ENCODE data around the gene RNF26. TPM values are rescaled to one million over a fixed set of nuclear protein-coding genes. Genes with fewer than 3 reads are reported as not detected.

The RNF26 gene
- total RNA-seq, 1 experiment from 2014 or later, result 45.6 TPM

GRCh38 chr11:119373921-119374631 lies 39.7 kb downstream of the RNF26 start:
- H3K9me3 ChIP-seq (ENCODE audit: control insufficient read depth in 1 of 2, insufficient read depth in 1 of 2, low read depth in 1 of 2, low read length in 2 of 2), result no peaks in the 10 kb centered on the region
- RAD21 ChIA-PET (ENCODE audit: low non-redundant PET in 1 of 2, low total read pairs in 2 of 2, uncharacterized antibody in 2 of 2, unreplicated experiment in 2 of 2), result interaction anchor here (0.6 to 0.9 kb wide), 2 partner anchors 18 kb away, joined by 3 to 4 read pairs; no protein-coding TSS in a partner anchor
- POLR2A ChIA-PET, result interaction anchor here (1.4 kb wide), 1 partner anchor 36 kb away, joined by 3 read pairs; no protein-coding TSS in a partner anchor
- H3K9ac ChIP-seq (ENCODE audit: low read length), result no peak overlapping the region
- TF ChIP-seq SIN3A (IDR thresholded peaks at IDR 0.05; ENCODE audit: low read depth) (no peak), CTCF (IDR thresholded peaks at IDR 0.05 in 2 of 3, conservative IDR thresholded peaks at IDR 0.05 in 1 of 3; ENCODE audit: borderline replicate concordance in 1 of 3, insufficient read depth in 1 of 3, low read depth in 2 of 3, low read length in 2 of 3) (peak; percentile 94 to 96 (median 95)), POLR2AphosphoS5 (IDR thresholded peaks at IDR 0.05; ENCODE audit: low read depth, low read length) (no peak), CEBPB (IDR thresholded peaks at IDR 0.05; ENCODE audit: low read depth) (no peak), YY1 (IDR thresholded peaks at IDR 0.05; ENCODE audit: extremely low read depth, insufficient replicate concordance, low read depth, low read length) (peak; percentile 37), SP1 (IDR thresholded peaks at IDR 0.05; ENCODE audit: low read depth) (no peak), RAD21 (IDR thresholded peaks at IDR 0.05; ENCODE audit: low read depth) (peak; percentile 96), MAX (IDR thresholded peaks at IDR 0.05) (no peak), ATF3 (IDR thresholded peaks at IDR 0.05) (no peak), ZFX (IDR thresholded peaks at IDR 0.05) (no peak), JUND (IDR thresholded peaks at IDR 0.05) (no peak), POLR2A (IDR thresholded peaks at IDR 0.05; ENCODE audit: borderline replicate concordance, extremely low read depth, insufficient read depth, insufficient read length) (no peak), ZBTB33 (IDR thresholded peaks at IDR 0.05; ENCODE audit: extremely low read depth, insufficient replicate concordance, low read length) (no peak), FOSL1 (IDR thresholded peaks at IDR 0.05; ENCODE audit: low read depth) (no peak), EZH2phosphoT487 (IDR thresholded peaks at IDR 0.05; ENCODE audit: borderline replicate concordance) (no peak), CBX3 (IDR thresholded peaks at IDR 0.05; ENCODE audit: low read depth) (no peak), ELF1 (IDR thresholded peaks at IDR 0.05; ENCODE audit: borderline replicate concordance, low read depth) (no peak), ZNF274 (IDR thresholded peaks at IDR 0.05; ENCODE audit: low read depth, low read length) (no peak)
- no peak overlapping the region for H2AFZ ChIP-seq (ENCODE audit: low read depth, low read length, poor library complexity, severe bottlenecking)
- no peaks in the 10 kb centered on the region for H3K36me3 ChIP-seq (ENCODE audit: control insufficient read depth in 1 of 2, insufficient read depth in 2 of 2, low read length in 2 of 2)
- H3K4me1 ChIP-seq (ENCODE audit: control insufficient read depth in 1 of 2, insufficient read depth in 2 of 2, low read length in 2 of 2), result peaks cover 19 to 39% of the 10 kb centered on the region in 2 experiments
- no peaks in the 10 kb centered on the region for H3K9me2 ChIP-seq (ENCODE audit: insufficient read depth)
- H3K79me2 ChIP-seq (ENCODE audit: insufficient read depth, low read length), result no peaks in the 10 kb centered on the region
- no peak overlapping the region for H3K4me3 ChIP-seq (replicated peaks in 1 of 2; ENCODE audit: low read depth in 1 of 2, low read length in 2 of 2)
- CTCF ChIA-PET, result interaction anchor here (0.5 to 7.5 kb wide), 11 partner anchors 9 to 732 kb away, joined by 3 to 54 read pairs (median 5); partner anchors contain the start of genes CBL, DPAGT1 and NLRX1
- BruUV-seq (replicated peaks), result no TSS peak
- ATAC-seq, result peak; percentile 80
- DNase-seq (ENCODE audit: low read depth, low spot score), result no peak
- H3K27ac ChIP-seq (ENCODE audit: low read depth, low read length), result no peak overlapping the region
- H3K27me3 ChIP-seq (ENCODE audit: insufficient read depth, low read length), result no peaks in the 10 kb centered on the region
- no peak overlapping the region for H3K4me2 ChIP-seq (ENCODE audit: low read length)
- H4K20me1 ChIP-seq (ENCODE audit: insufficient read depth), result no peaks in the 10 kb centered on the region
- intact Hi-C loops (cut with micrococcal nuclease), result loop anchor here (1.0 kb wide), 1 partner anchor 18 kb away; no protein-coding TSS in a partner anchor

Measured in HCT116 (cell line).